MCF 10A (cell line): ENCODE data around the gene TUBE1. TPM values are rescaled to one million over a fixed set of nuclear protein-coding genes. Genes with fewer than 3 reads are reported as not detected.
"Not testable (repeated sequence)": the region's sequence is repeated elsewhere in the genome, so short reads cannot be mapped to it uniquely, and the experiment has no call there.

Experiments
- BruUV-seq: library from RNA; stranded (reverse); fragments of 400-500 nt; replicated peaks from 2 replicates; lab custom pipeline; 2021; lab: Mats Ljungman, UMichigan
- CTCF ChIA-PET: fragments of 300-600 bp; sonication (Branson Sonifier 250); formaldehyde crosslinking; extraction: SDS; loops from one replicate; lab custom pipeline; 2021; ENCODE audit warnings: antibody characterized with exemption, inconsistent platforms; lab: Yijun Ruan, JAX
- POLR2A ChIA-PET: fragments of 300-600, 350-650 bp; sonication (Branson Sonifier 250); formaldehyde crosslinking; extraction: SDS; loops from one replicate; lab custom pipeline; 2020; ENCODE audit warnings: antibody characterized with exemption, inconsistent platforms; lab: Yijun Ruan, JAX
- DNase-seq: peaks from one replicate; pipeline ENCODE4 v3.0.0-alpha.2; 2018; ENCODE audit not compliant: unreplicated experiment
- H3K27ac Mint-ChIP-seq: one replicate; pipeline ENCODE4 v1.8.0; 2022; ENCODE audit warnings: mild to moderate bottlenecking, low read depth, mixed read lengths; ENCODE audit not compliant: unreplicated experiment
- H3K27me3 Mint-ChIP-seq: one replicate; pipeline ENCODE4 v1.8.0; 2022; ENCODE audit warnings: mixed read lengths; ENCODE audit not compliant: insufficient read depth, unreplicated experiment
- H3K36me3 Mint-ChIP-seq: one replicate; pipeline ENCODE4 v1.8.0; 2022; ENCODE audit warnings: mild to moderate bottlenecking, moderate library complexity, mixed read lengths; ENCODE audit not compliant: insufficient read depth, unreplicated experiment
- H3K4me1 Mint-ChIP-seq: one replicate; pipeline ENCODE4 v1.8.0; 2022; ENCODE audit warnings: mixed read lengths; ENCODE audit not compliant: insufficient read depth, unreplicated experiment
- H3K4me3 Mint-ChIP-seq: one replicate; pipeline ENCODE4 v1.8.0; 2022; ENCODE audit warnings: mild to moderate bottlenecking, moderate library complexity, mixed read lengths; ENCODE audit not compliant: unreplicated experiment
- H3K9me3 Mint-ChIP-seq: one replicate; pipeline ENCODE4 v1.8.0; 2022; ENCODE audit warnings: mixed read lengths; ENCODE audit not compliant: unreplicated experiment
- CTCF ChIP-seq: fragments of 200-600 bp; IDR thresholded peaks from one replicate; pipeline ENCODE4 v1.8.0; 2022; ENCODE audit warnings: antibody characterized with exemption, mild to moderate bottlenecking; ENCODE audit not compliant: unreplicated experiment
- intact Hi-C: fragments of 100-400 bp; cut with micrococcal nuclease; formaldehyde crosslinking; loops from 2 replicates; pipeline ENCODE4 v1.14.1; 2022
- total RNA-seq: library from RNA; stranded (reverse); gene quantifications from 2 replicates; pipeline ENCODE4 v1.2.3, GENCODE V29; 2022

The TUBE1 gene
- total RNA-seq, 1 experiment from 2014 or later: 47.7 TPM

- H3K27ac Mint-ChIP-seq: no peak overlapping the region
- POLR2A ChIA-PET: interaction anchor here (0.7 kb wide), 1 partner anchor 31 kb away, joined by 4 read pairs; no protein-coding TSS in a partner anchor
- no peaks in the 10 kb centered on the region for H3K9me3 Mint-ChIP-seq
- intact Hi-C loops: no loop called here
- DNase-seq: no peak
- BruUV-seq: no TSS peak
- CTCF ChIA-PET: interaction anchor here (0.5 to 3.5 kb wide), 7 partner anchors 9 to 1175 kb away, joined by 3 to 17 read pairs (median 3); no protein-coding TSS in a partner anchor
- H3K4me3 Mint-ChIP-seq: no peak overlapping the region
- no peaks in the 10 kb centered on the region for H3K27me3 Mint-ChIP-seq
- H3K36me3 Mint-ChIP-seq: no peaks in the 10 kb centered on the region
- no peak for TF ChIP-seq CTCF
- no peaks in the 10 kb centered on the region for H3K4me1 Mint-ChIP-seq
Observed at GRCh38 chr6:112050429-112050828, 36.9 kb downstream of the TUBE1 start.

- CTCF ChIA-PET: interaction anchor here (0.5 to 3.5 kb wide), 9 partner anchors 8 to 1175 kb away, joined by 3 to 17 read pairs (median 3); no protein-coding TSS in a partner anchor
- intact Hi-C loops: no loop called here
- H3K36me3 Mint-ChIP-seq: no peaks in the 10 kb centered on the region
- TF ChIP-seq CTCF: no peak
- no peak overlapping the region for H3K27ac Mint-ChIP-seq
- no peaks in the 10 kb centered on the region for H3K4me1 Mint-ChIP-seq
- POLR2A ChIA-PET: interaction anchor here (0.7 kb wide), 1 partner anchor 31 kb away, joined by 4 read pairs; no protein-coding TSS in a partner anchor
- no peak overlapping the region for H3K4me3 Mint-ChIP-seq
- no TSS peak for BruUV-seq
- no peak for DNase-seq
- H3K27me3 Mint-ChIP-seq: no peaks in the 10 kb centered on the region
- H3K9me3 Mint-ChIP-seq: no peaks in the 10 kb centered on the region
Observed at GRCh38 chr6:112049996-112050395, 37.3 kb downstream of the TUBE1 start.

DNA sequence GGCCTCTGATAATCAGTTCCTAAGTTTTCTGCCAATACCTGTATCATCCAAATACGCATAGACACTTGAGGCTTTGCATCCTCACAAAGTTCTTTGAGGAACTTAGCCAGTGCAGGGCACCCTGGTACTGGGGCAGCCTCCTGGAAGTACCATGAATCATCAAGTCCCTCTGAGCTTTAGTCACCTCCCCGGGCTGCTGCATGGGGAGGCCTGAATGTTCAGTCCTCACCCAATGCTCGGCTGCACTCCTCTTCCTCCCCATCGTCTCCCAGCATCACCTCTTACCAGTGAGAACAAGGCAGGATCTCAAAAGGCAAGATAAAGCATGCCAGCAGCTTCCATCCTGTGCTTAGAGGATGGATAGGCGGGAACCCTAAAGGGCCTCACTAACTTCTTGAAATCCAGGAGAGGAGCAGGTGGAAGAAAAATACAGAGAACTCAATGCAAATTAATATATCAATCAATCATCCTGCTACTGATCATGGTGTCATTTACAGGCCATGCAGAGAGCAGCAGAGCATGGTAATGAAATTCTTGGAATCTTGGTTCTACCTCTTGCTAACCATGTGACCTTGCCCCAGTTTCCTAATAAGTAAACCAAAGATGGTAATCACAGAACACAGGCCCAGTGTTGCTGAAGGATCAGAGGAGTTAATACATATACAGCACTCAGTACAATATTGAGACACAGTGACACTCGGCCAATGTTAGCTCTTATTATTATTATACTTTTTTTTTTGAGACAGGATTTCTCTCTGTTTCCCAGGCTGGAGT lies 38.1 kb downstream of the TUBE1 start:
- H3K27me3 Mint-ChIP-seq: no peaks in the 10 kb centered on the region
- POLR2A ChIA-PET: no interaction called here
- BruUV-seq: no TSS peak
- no peaks in the 10 kb centered on the region for H3K36me3 Mint-ChIP-seq
- no peak overlapping the region for H3K4me3 Mint-ChIP-seq
- CTCF ChIA-PET: interaction anchor here (0.6 to 3.5 kb wide), 5 partner anchors 7 to 1016 kb away, joined by 3 to 17 read pairs (median 3); no protein-coding TSS in a partner anchor
- no peaks in the 10 kb centered on the region for H3K4me1 Mint-ChIP-seq
- TF ChIP-seq CTCF: no peak
- intact Hi-C loops: no loop called here
- no peaks in the 10 kb centered on the region for H3K9me3 Mint-ChIP-seq
- peak; percentile 11 for DNase-seq
- H3K27ac Mint-ChIP-seq: no peak overlapping the region

DNA sequence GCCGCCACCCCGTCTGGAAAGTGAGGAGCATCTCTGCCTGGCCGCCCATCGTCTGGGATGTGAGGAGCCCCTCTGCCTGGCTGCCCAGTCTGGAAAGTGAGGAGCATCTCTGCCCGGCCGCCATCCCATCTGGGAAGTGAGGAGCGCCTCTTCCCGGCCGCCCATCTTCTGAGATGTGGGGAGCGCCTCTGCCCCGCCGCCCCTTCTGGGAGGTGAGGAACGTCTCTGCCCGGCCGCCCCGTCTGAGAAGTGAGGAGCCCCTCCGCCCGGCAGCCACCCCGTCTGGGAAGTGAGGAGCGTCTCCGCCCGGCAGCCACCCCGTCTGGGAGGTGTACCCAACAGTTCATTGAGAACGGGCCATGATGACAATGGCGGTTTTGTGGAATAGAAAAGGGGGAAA lies 39.8 kb downstream of the TUBE1 start:
- H3K4me1 Mint-ChIP-seq, intact Hi-C loops, H3K36me3 Mint-ChIP-seq, H3K27me3 Mint-ChIP-seq, POLR2A ChIA-PET, H3K9me3 Mint-ChIP-seq, CTCF ChIA-PET, DNase-seq, BruUV-seq, H3K27ac Mint-ChIP-seq, H3K4me3 Mint-ChIP-seq: not testable (repeated sequence)
